ENCODE measurements around the gene AGBL1. TPM values are rescaled to one million over a fixed set of nuclear protein-coding genes. Genes with fewer than 3 reads are reported as not detected.

Gene AGBL1
- total RNA-seq, 3 donors from 2014 or later, result 0.10 to 0.32 TPM; not detected in 1

- DNase-seq (no peak), ATAC-seq (no peak)
- no peaks in the 10 kb centered on the region for H3K36me3 ChIP-seq (ENCODE audit: low read depth)
- no peak overlapping the region for H3K4me3 ChIP-seq
- no peaks in the 10 kb centered on the region for H3K4me1 ChIP-seq (ENCODE audit: low read depth)
- H3K9me3 ChIP-seq, result no peaks in the 10 kb centered on the region
- TF ChIP-seq CTCF (IDR thresholded peaks at IDR 0.05), result no peak
- intact Hi-C loops (cut with DNase I, micrococcal nuclease), result no loop called here
These were observed 621.4 kb downstream of the AGBL1 start for GRCh38 chr15:86700864-86701610.

- no peak for TF ChIP-seq CTCF (IDR thresholded peaks at IDR 0.05)
- H3K4me1 ChIP-seq (ENCODE audit: low read depth), result no peaks in the 10 kb centered on the region
- intact Hi-C loops (cut with DNase I, micrococcal nuclease), result no loop called here
- no peak overlapping the region for H3K4me3 ChIP-seq
- no peaks in the 10 kb centered on the region for H3K9me3 ChIP-seq
- H3K36me3 ChIP-seq (ENCODE audit: low read depth), result no peaks in the 10 kb centered on the region
- ATAC-seq (no peak), DNase-seq (no peak)
These were observed 621.9 kb downstream of the AGBL1 start for GRCh38 chr15:86701611-86701963.

GRCh38 chr15:86706813-86707212 lies 627.1 kb downstream of the AGBL1 start:
- ATAC-seq (no peak), DNase-seq (no peak)
- no peak overlapping the region for H3K4me3 ChIP-seq
- TF ChIP-seq CTCF (IDR thresholded peaks at IDR 0.05), result no peak
- H3K36me3 ChIP-seq (ENCODE audit: low read depth), result no peaks in the 10 kb centered on the region
- no peaks in the 10 kb centered on the region for H3K9me3 ChIP-seq
- no peaks in the 10 kb centered on the region for H3K4me1 ChIP-seq (ENCODE audit: low read depth)
- intact Hi-C loops (cut with DNase I, micrococcal nuclease), result no loop called here

- no peak for TF ChIP-seq CTCF (IDR thresholded peaks at IDR 0.05)
- intact Hi-C loops (cut with DNase I, micrococcal nuclease), result no loop called here
- no peak overlapping the region for H3K4me3 ChIP-seq
- H3K4me1 ChIP-seq (ENCODE audit: low read depth), result no peaks in the 10 kb centered on the region
- H3K36me3 ChIP-seq (ENCODE audit: low read depth), result no peaks in the 10 kb centered on the region
- ATAC-seq, result no peak
- DNase-seq, result no peak
- H3K9me3 ChIP-seq, result no peaks in the 10 kb centered on the region
These were observed 631.8 kb downstream of the AGBL1 start for GRCh38 chr15:86711476-86711875.

- Histone ChIP-seq H3K36me3 (ENCODE audit: low read depth) (no peaks in the 10 kb centered on the region), H3K9me3 (no peaks in the 10 kb centered on the region), H3K4me3 (no peak overlapping the region), H3K4me1 (ENCODE audit: low read depth) (no peaks in the 10 kb centered on the region)
- intact Hi-C loops (cut with DNase I, micrococcal nuclease), result no loop called here
- ATAC-seq (no peak), DNase-seq (no peak)
- no peak for TF ChIP-seq CTCF (IDR thresholded peaks at IDR 0.05)
These were observed 634.6 kb downstream of the AGBL1 start for GRCh38 chr15:86714241-86714640.

GRCh38 chr15:86725628-86726027 lies 646.0 kb downstream of the AGBL1 start:
- DNase-seq (no peak), ATAC-seq (no peak)
- no peak for TF ChIP-seq CTCF (IDR thresholded peaks at IDR 0.05)
- intact Hi-C loops (cut with DNase I, micrococcal nuclease), result no loop called here
- no peak overlapping the region for H3K4me3 ChIP-seq
- no peaks in the 10 kb centered on the region for H3K4me1 ChIP-seq (ENCODE audit: low read depth)
- no peaks in the 10 kb centered on the region for H3K36me3 ChIP-seq (ENCODE audit: low read depth)
- no peaks in the 10 kb centered on the region for H3K9me3 ChIP-seq

All from mucosa of descending colon (tissue), 3 donors.